SK-N-SH (cell line): Measurements from ENCODE around the gene JAG1. TPM values are rescaled to one million over a fixed set of nuclear protein-coding genes. Genes with fewer than 3 reads are reported as not detected.

ENCODE experiments used
- CTCF ChIA-PET: fragments of 300-600, 350-600 bp; formaldehyde crosslinking; extraction: SDS; loops from one replicate; lab custom pipeline; 2021; lab: Yijun Ruan, JAX
- POLR2A ChIA-PET: fragments of 350-600 bp; sonication (Branson Sonifier 250); formaldehyde crosslinking; extraction: SDS; loops from one replicate; lab custom pipeline; 2020; ENCODE audit warnings: antibody characterized with exemption, inconsistent platforms; lab: Yijun Ruan, JAX
- DNase-seq: peaks from one replicate; pipeline ENCODE4 v3.0.0; 2012
- H2AFZ ChIP-seq: fragments of 200-600 bp; sonication (generic); 2 replicates; pipeline ENCODE4 v1.8.1; 2016; ENCODE audit warnings: antibody characterized with exemption, mild to moderate bottlenecking, low read depth
- H3F3A ChIP-seq: fragments of 200-600 bp; sonication (generic); replicated peaks from 2 replicates; pipeline ENCODE3; 2016; ENCODE audit warnings: antibody characterized with exemption, mild to moderate bottlenecking; ENCODE audit not compliant: insufficient read depth
- H3K27ac ChIP-seq, 2 experiments: fragments of 200-500 bp in 1 of 2; fragments of 200-600 bp in 1 of 2; sonication (Bioruptor generic) in 1 of 2; sonication (generic), shearing (Covaris generic) in 1 of 2; 2 replicates each; pipeline versions ENCODE4 v1.5.1 to v1.6.1; 2014 to 2016; ENCODE audit warnings: low read depth in 2 of 2, inconsistent platforms in 1 of 2, low read length in 1 of 2, mild to moderate bottlenecking in 1 of 2, mixed read lengths in 1 of 2
- H3K27me3 ChIP-seq: fragments of 200-600 bp; sonication (generic), shearing (Covaris generic); 2 replicates; pipeline ENCODE4 v1.6.1; 2016; ENCODE audit warnings: mixed run types; ENCODE audit not compliant: insufficient read depth
- H3K36me3 ChIP-seq, 2 experiments: fragments of 200-500 bp in 1 of 2; fragments of 200-600 bp in 1 of 2; sonication (Bioruptor generic) in 1 of 2; sonication (generic) in 1 of 2; replicated peaks in 1 of 2; 2 replicates each; pipeline versions ENCODE3 to v1.5.1; 2014 to 2016; ENCODE audit warnings: low read length in 1 of 2, mild to moderate bottlenecking in 1 of 2; ENCODE audit not compliant: insufficient read depth in 2 of 2, control insufficient read depth in 1 of 2
- H3K4me1 ChIP-seq, 2 experiments: fragments of 200-500 bp in 1 of 2; fragments of 200-600 bp in 1 of 2; sonication (Bioruptor generic) in 1 of 2; sonication (generic), shearing (Covaris generic) in 1 of 2; 2 replicates each; pipeline versions ENCODE4 v1.5.1 to v1.6.1; 2014 to 2016; ENCODE audit warnings: low read depth in 1 of 2, low read length in 1 of 2, mixed run types in 1 of 2; ENCODE audit not compliant: insufficient read depth in 2 of 2, control insufficient read depth in 1 of 2
- H3K4me2 ChIP-seq: fragments of 200-600 bp; sonication (generic), shearing (Covaris generic); 2 replicates; pipeline ENCODE4 v1.6.1; 2017; ENCODE audit warnings: mixed run types
- H3K4me3 ChIP-seq, 2 experiments: fragments of 200-500 bp in 1 of 2; fragments of 200-600 bp in 1 of 2; sonication (Bioruptor generic) in 1 of 2; sonication (generic), shearing (Covaris generic) in 1 of 2; 2 replicates each; pipeline versions ENCODE4 v1.5.1 to v1.8.1; 2014 to 2016; ENCODE audit warnings: low read depth in 2 of 2, inconsistent platforms in 1 of 2, low read length in 1 of 2, mild to moderate bottlenecking in 1 of 2, mixed read lengths in 1 of 2, moderate library complexity in 1 of 2
- H3K79me2 ChIP-seq: fragments of 200-600 bp; sonication (generic); 2 replicates; pipeline ENCODE4 v1.8.1; 2017; ENCODE audit warnings: mild to moderate bottlenecking; ENCODE audit not compliant: insufficient read depth
- H3K9ac ChIP-seq: fragments of 200-600 bp; sonication (generic); 2 replicates; pipeline ENCODE4 v1.6.1; 2017; ENCODE audit warnings: mixed run types
- H3K9me2 ChIP-seq: fragments of 200-600 bp; sonication (generic); 2 replicates; pipeline ENCODE4 v1.6.1; 2017; ENCODE audit warnings: mixed run types
- H3K9me3 ChIP-seq: fragments of 200-600 bp; sonication (generic); 2 replicates; pipeline ENCODE4 v1.6.1; 2017; ENCODE audit warnings: mixed run types, mild to moderate bottlenecking, moderate library complexity
- H4K20me1 ChIP-seq: fragments of 200-600 bp; sonication (generic); 2 replicates; pipeline ENCODE4 v1.6.1; 2017; ENCODE audit warnings: mild to moderate bottlenecking, mixed run types; ENCODE audit not compliant: insufficient read depth
- CHD2 ChIP-seq: fragments of 150-350 bp; IDR thresholded peaks from 2 replicates; pipeline ENCODE4 v1.6.1; 2018; ENCODE audit warnings: low read length; ENCODE audit not compliant: partially characterized antibody
- EZH2phosphoT487 ChIP-seq: fragments of 200-600 bp; sonication (generic); IDR thresholded peaks from 2 replicates; pipeline ENCODE4 v1.6.1; 2017; ENCODE audit warnings: low read depth, mixed run types, mild to moderate bottlenecking, antibody characterized with exemption, moderate library complexity, borderline replicate concordance
- JUND ChIP-seq: IDR thresholded peaks from 2 replicates; pipeline ENCODE4 v1.4.0; 2012
- NFIC ChIP-seq: IDR thresholded peaks from 2 replicates; pipeline ENCODE4 v1.4.0; 2012; ENCODE audit warnings: borderline replicate concordance
- SMC3 ChIP-seq: IDR thresholded peaks from 2 replicates; pipeline ENCODE4 v1.6.1; 2012; ENCODE audit warnings: low read depth, low read length, improper control_type of control experiment
- WGBS: methylation state at CpG from one replicate; pipeline ENCODE4 v1.1.6; 2017; ENCODE audit warnings: low lambda C conversion rate; 5-methylcytosine and 5-hydroxymethylcytosine counted together
- polyA plus RNA-seq, 3 experiments: library from polyadenylated mRNA; depleted of rRNA; stranded (reverse); fragments of >200 nt; gene quantifications; 2 replicates each; pipeline ENCODE4 v1.2.3, GENCODE V29; 2012
- TF ChIP-seq, protein P1 (sequence below): fragments of 200-600 bp; sonication (generic); IDR thresholded peaks from 2 replicates; pipeline ENCODE4 v1.6.1; 2017; ENCODE audit warnings: antibody characterized with exemption, mild to moderate bottlenecking, moderate library complexity
- TF ChIP-seq, protein P2 (sequence below): IDR thresholded peaks from 2 replicates; pipeline ENCODE4; 2012
- TF ChIP-seq, protein P3 (sequence below): IDR thresholded peaks from 2 replicates; pipeline ENCODE4 v1.6.1; 2012; ENCODE audit warnings: mild to moderate bottlenecking, low read depth, low read length, moderate library complexity

Gene JAG1
- polyA plus RNA-seq, 1 of the 3 experiments (the other 2 are of a cell fraction), result 6.0 TPM

DNA sequence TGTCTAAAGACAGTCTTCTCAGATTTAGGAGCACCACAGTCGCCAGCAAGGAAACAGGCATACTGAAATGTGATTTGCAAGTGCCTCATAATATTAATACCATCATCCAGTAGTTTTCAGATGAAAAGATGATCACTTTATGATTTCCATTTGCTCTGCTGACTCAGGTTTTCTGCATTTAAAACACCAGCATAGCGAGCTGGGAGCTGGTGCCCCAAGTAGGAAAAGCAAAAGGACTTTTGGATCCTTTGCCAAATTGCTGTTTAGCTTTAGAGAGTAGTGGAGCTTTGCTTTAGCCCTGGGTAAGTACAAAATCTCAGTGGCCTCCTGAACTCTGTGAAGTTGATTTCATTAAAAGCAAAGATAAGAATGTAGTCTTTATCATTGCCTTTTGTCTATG, 78.5 kb downstream of the JAG1 start (continued):
- TF ChIP-seq, protein P1, sequence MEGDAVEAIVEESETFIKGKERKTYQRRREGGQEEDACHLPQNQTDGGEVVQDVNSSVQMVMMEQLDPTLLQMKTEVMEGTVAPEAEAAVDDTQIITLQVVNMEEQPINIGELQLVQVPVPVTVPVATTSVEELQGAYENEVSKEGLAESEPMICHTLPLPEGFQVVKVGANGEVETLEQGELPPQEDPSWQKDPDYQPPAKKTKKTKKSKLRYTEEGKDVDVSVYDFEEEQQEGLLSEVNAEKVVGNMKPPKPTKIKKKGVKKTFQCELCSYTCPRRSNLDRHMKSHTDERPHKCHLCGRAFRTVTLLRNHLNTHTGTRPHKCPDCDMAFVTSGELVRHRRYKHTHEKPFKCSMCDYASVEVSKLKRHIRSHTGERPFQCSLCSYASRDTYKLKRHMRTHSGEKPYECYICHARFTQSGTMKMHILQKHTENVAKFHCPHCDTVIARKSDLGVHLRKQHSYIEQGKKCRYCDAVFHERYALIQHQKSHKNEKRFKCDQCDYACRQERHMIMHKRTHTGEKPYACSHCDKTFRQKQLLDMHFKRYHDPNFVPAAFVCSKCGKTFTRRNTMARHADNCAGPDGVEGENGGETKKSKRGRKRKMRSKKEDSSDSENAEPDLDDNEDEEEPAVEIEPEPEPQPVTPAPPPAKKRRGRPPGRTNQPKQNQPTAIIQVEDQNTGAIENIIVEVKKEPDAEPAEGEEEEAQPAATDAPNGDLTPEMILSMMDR, result no peak
- TF ChIP-seq, protein P2, sequence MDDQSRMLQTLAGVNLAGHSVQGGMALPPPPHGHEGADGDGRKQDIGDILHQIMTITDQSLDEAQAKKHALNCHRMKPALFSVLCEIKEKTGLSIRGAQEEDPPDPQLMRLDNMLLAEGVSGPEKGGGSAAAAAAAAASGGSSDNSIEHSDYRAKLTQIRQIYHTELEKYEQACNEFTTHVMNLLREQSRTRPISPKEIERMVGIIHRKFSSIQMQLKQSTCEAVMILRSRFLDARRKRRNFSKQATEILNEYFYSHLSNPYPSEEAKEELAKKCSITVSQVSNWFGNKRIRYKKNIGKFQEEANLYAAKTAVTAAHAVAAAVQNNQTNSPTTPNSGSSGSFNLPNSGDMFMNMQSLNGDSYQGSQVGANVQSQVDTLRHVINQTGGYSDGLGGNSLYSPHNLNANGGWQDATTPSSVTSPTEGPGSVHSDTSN, result no peak
- TF ChIP-seq SMC3 (no peak), CHD2 (no peak)
- TF ChIP-seq, all 33 proteins: peak for 0

DNA sequence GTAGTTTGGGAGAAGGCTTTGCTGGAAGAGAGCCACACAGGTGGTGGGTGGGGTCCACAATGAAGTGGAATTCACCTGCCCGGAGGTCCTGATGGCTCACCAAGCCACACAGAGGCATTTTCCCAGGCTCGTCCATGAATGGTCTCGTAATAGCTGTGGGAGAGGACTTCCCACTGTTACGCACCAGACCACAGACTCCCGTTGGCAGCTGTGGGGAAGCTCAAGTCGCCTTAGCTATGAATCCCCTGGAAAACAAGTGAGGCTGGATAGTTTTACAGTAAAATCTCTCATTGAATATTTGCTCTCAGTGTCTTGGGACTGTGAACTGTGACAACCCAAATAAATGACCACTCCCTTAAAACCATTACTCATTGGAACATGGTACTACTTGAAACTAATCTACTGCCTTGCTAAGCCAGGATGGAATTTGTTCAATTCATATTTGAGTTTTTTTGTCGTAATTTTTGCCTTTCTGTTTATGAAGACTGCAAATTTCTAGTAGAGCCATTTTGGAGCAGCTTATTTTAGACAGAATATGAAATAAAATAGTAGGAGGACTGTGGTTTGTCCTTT, 79.4 kb downstream of the JAG1 start:
- peaks cover 42% of the 10 kb centered on the region for H3F3A ChIP-seq
- no peaks in the 10 kb centered on the region for H3K36me3 ChIP-seq
- peaks cover 3 to 16% of the 10 kb centered on the region in 2 experiments for H3K4me1 ChIP-seq
- no peaks in the 10 kb centered on the region for H3K9me2 ChIP-seq
- no peak overlapping the region for H3K4me3 ChIP-seq
- H3K4me2 ChIP-seq, result no peak overlapping the region
- H4K20me1 ChIP-seq, result no peaks in the 10 kb centered on the region
- H3K9me3 ChIP-seq, result no peaks in the 10 kb centered on the region
- CTCF ChIA-PET, result interaction anchor here (2.8 kb wide), 1 partner anchor 10 kb away, joined by 10 read pairs; no protein-coding TSS in a partner anchor
- POLR2A ChIA-PET, result no interaction called here
- no peak for DNase-seq
- WGBS, result 89% methylated on average over 5 of the region's 7 CpGs
- TF ChIP-seq, protein P3, sequence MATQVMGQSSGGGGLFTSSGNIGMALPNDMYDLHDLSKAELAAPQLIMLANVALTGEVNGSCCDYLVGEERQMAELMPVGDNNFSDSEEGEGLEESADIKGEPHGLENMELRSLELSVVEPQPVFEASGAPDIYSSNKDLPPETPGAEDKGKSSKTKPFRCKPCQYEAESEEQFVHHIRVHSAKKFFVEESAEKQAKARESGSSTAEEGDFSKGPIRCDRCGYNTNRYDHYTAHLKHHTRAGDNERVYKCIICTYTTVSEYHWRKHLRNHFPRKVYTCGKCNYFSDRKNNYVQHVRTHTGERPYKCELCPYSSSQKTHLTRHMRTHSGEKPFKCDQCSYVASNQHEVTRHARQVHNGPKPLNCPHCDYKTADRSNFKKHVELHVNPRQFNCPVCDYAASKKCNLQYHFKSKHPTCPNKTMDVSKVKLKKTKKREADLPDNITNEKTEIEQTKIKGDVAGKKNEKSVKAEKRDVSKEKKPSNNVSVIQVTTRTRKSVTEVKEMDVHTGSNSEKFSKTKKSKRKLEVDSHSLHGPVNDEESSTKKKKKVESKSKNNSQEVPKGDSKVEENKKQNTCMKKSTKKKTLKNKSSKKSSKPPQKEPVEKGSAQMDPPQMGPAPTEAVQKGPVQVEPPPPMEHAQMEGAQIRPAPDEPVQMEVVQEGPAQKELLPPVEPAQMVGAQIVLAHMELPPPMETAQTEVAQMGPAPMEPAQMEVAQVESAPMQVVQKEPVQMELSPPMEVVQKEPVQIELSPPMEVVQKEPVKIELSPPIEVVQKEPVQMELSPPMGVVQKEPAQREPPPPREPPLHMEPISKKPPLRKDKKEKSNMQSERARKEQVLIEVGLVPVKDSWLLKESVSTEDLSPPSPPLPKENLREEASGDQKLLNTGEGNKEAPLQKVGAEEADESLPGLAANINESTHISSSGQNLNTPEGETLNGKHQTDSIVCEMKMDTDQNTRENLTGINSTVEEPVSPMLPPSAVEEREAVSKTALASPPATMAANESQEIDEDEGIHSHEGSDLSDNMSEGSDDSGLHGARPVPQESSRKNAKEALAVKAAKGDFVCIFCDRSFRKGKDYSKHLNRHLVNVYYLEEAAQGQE, result no peak
- TF ChIP-seq EZH2phosphoT487, result no peak
- TF ChIP-seq JUND, result no peak
- no peak for TF ChIP-seq NFIC
- H2AFZ ChIP-seq, result no peak overlapping the region
- no peaks in the 10 kb centered on the region for H3K79me2 ChIP-seq
- H3K27me3 ChIP-seq, result no peaks in the 10 kb centered on the region
- H3K9ac ChIP-seq, result no peak overlapping the region
- no peak overlapping the region for H3K27ac ChIP-seq
